ENCODE data around the gene AGFG1. TPM values are rescaled to one million over a fixed set of nuclear protein-coding genes. Genes with fewer than 3 reads are reported as not detected.

Gene AGFG1
- total RNA-seq, 1 experiment from 2014 or later = 109 TPM

DNA sequence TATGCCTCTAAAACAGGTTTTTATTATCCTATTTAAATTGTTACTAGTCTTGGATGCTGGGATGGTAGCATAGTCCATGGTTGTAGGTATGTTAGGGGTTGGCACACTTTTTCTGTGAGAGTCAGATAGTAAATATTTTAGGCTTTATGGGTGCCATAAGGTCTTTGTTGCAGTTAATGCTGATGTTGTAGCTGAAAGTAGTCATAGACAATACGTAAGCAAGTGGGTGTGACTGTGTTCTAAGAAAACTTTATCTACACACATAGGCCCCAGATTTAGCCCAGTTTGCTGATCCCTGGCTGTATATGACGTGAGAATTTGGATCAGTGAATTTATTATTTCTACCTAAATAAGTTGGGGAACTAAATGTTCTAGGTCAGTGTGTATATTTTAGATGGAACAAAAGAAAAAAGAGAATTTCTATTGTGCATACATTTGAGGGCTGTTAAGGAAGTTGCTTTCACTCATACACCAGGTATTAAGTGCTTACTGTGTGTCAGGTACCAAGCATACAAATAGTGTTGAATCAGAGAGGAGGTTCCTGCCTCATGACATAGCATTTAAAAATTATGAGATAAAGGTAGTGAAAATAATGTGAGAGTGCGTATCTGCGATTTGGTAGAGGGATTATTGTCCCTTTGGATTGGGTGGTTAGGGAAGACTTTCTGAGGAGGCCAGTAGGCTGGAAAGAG lies 39.4 kb downstream of the AGFG1 start:
- no peaks in the 10 kb centered on the region for H3K27me3 Mint-ChIP-seq (ENCODE audit: low read depth)
- H2BK120ac ChIP-seq (ENCODE audit: low read depth, low read length, poor library complexity, severe bottlenecking) = no peak overlapping the region
- H3K23ac ChIP-seq (ENCODE audit: insufficient read length, low read depth, low read length) = no peak overlapping the region
- no peak overlapping the region for H4K8ac ChIP-seq (replicated peaks; ENCODE audit: insufficient read length, low read depth, low read length)
- H3K36me3 Mint-ChIP-seq (ENCODE audit: insufficient read depth in 1 of 3, low read depth in 3 of 3) = 0 out of 7 replicates have a peak, but pooled peaks cover 0 to 2% (median 0%) of the 10 kb centered on the region in 3 experiments
- H2BK20ac ChIP-seq (ENCODE audit: low read depth, low read length, poor library complexity, severe bottlenecking) = no peak overlapping the region
- 100% methylated on average over 2 of the region's 4 CpGs for WGBS (ENCODE audit: extremely low coverage, insufficient read length, low lambda C conversion rate)
- no peak overlapping the region for H2BK5ac ChIP-seq (ENCODE audit: insufficient read length, low read length)
- H3K27ac Mint-ChIP-seq = peak overlapping the region; percentile 3 to 65 (median 15); a peak in 4 of 7 replicates
- H3K18ac ChIP-seq (ENCODE audit: insufficient read length, low read depth, low read length) = no peak overlapping the region
- no peak overlapping the region for H3K27ac ChIP-seq (ENCODE audit: insufficient read length, low read depth, low read length)
- H2BK12ac ChIP-seq (ENCODE audit: insufficient read length, low read depth, low read length) = no peak overlapping the region
- no peak overlapping the region for H3K4ac ChIP-seq (ENCODE audit: low read depth, low read length)
- H4K20me1 ChIP-seq (ENCODE audit: control insufficient read depth, insufficient read depth, insufficient read length) = no peaks in the 10 kb centered on the region
- no peaks in the 10 kb centered on the region for H3K27me3 ChIP-seq (ENCODE audit: insufficient read depth, low read length)
- H3K9me3 Mint-ChIP-seq = no peaks in the 10 kb centered on the region
- H3K4me3 Mint-ChIP-seq = no peak overlapping the region
- H2AFZ ChIP-seq (ENCODE audit: low read length) = no peak overlapping the region
- H2AK5ac ChIP-seq (ENCODE audit: insufficient read length, low read length) = no peak overlapping the region
- no peak overlapping the region for H3K56ac ChIP-seq (ENCODE audit: insufficient read length, low read depth, low read length)
- H3K4me1 ChIP-seq (ENCODE audit: insufficient read depth, low read length) = no peaks in the 10 kb centered on the region
- H4K5ac ChIP-seq (ENCODE audit: insufficient read length, low read depth, low read length) = no peak overlapping the region
- peaks cover 65 to 75% of the 10 kb centered on the region in 2 experiments for H3K4me1 Mint-ChIP-seq
- DNase-seq = no peak
- no peak overlapping the region for H2BK15ac ChIP-seq (ENCODE audit: low read depth, low read length)
- H3K79me1 ChIP-seq (ENCODE audit: insufficient read depth, low read depth, low read length, poor library complexity, severe bottlenecking) = peaks cover 8% of the 10 kb centered on the region
- H3K23me2 ChIP-seq (ENCODE audit: insufficient read length, low read depth, low read length, poor library complexity, severe bottlenecking) = no peaks in the 10 kb centered on the region
- H3K9ac ChIP-seq (ENCODE audit: extremely low read depth, insufficient read length, low read length) = no peak overlapping the region
- H3T11ph ChIP-seq (ENCODE audit: low read length) = no peak overlapping the region
- no peaks in the 10 kb centered on the region for H3K9me3 ChIP-seq (ENCODE audit: control insufficient read depth, low read depth, low read length)
- no peak overlapping the region for H4K91ac ChIP-seq (ENCODE audit: insufficient read length, low read depth, low read length)
- TF ChIP-seq, protein P1, sequence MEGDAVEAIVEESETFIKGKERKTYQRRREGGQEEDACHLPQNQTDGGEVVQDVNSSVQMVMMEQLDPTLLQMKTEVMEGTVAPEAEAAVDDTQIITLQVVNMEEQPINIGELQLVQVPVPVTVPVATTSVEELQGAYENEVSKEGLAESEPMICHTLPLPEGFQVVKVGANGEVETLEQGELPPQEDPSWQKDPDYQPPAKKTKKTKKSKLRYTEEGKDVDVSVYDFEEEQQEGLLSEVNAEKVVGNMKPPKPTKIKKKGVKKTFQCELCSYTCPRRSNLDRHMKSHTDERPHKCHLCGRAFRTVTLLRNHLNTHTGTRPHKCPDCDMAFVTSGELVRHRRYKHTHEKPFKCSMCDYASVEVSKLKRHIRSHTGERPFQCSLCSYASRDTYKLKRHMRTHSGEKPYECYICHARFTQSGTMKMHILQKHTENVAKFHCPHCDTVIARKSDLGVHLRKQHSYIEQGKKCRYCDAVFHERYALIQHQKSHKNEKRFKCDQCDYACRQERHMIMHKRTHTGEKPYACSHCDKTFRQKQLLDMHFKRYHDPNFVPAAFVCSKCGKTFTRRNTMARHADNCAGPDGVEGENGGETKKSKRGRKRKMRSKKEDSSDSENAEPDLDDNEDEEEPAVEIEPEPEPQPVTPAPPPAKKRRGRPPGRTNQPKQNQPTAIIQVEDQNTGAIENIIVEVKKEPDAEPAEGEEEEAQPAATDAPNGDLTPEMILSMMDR (conservative IDR thresholded peaks at IDR 0.05) = no peak
- H3K4me2 ChIP-seq (ENCODE audit: insufficient read depth, insufficient read length, low read length) = no peak overlapping the region
- H3K14ac ChIP-seq (ENCODE audit: insufficient read depth, low read length) = no peak overlapping the region
- H3K79me2 ChIP-seq (ENCODE audit: insufficient read depth, low read length) = peaks cover 22% of the 10 kb centered on the region; the same call in 1 of the 2 replicates

Measured in H9 (cell line).